Suprapubic skin (tissue), 3 donors: ENCODE measurements around the gene ADTRP.

Source experiments
- CTCF ChIP-seq, 2 donors: fragments of 200-600 bp in 1 of 2; fragments of 450-650 bp in 1 of 2; sonication (generic) in 1 of 2; IDR thresholded peaks; one replicate each; pipeline ENCODE4 v1.5.1; 2016 to 2019; ENCODE audit warnings: antibody characterized with exemption in 2 of 2, mild to moderate bottlenecking in 1 of 2, moderate library complexity in 1 of 2
- POLR2A ChIP-seq, 2 donors: fragments of 450-650 bp; IDR thresholded peaks; one replicate each; pipeline ENCODE4 v1.6.1; 2017; ENCODE audit warnings: antibody characterized with exemption in 2 of 2, mild to moderate bottlenecking in 2 of 2, moderate library complexity in 2 of 2

GRCh38 chr6:11763460-11764249, 14.9 kb downstream of the ADTRP start:
- TF ChIP-seq CTCF (IDR thresholded peaks at IDR 0.05) (no peak), POLR2A (IDR thresholded peaks at IDR 0.05) (no peak)
